Fibroblast of skin of left quadriceps (primary cell): ENCODE data around the gene ADGRL2.
A peak's percentile ranks its signal among the peaks of the same experiment; 100 is the strongest.

ENCODE experiments used
- DNase-seq, 2 experiments: peaks; one replicate each; pipeline ENCODE4 v3.0.0-alpha.2; 2013; ENCODE audit warnings: low read depth in 2 of 2

Gene ADGRL2

DNA sequence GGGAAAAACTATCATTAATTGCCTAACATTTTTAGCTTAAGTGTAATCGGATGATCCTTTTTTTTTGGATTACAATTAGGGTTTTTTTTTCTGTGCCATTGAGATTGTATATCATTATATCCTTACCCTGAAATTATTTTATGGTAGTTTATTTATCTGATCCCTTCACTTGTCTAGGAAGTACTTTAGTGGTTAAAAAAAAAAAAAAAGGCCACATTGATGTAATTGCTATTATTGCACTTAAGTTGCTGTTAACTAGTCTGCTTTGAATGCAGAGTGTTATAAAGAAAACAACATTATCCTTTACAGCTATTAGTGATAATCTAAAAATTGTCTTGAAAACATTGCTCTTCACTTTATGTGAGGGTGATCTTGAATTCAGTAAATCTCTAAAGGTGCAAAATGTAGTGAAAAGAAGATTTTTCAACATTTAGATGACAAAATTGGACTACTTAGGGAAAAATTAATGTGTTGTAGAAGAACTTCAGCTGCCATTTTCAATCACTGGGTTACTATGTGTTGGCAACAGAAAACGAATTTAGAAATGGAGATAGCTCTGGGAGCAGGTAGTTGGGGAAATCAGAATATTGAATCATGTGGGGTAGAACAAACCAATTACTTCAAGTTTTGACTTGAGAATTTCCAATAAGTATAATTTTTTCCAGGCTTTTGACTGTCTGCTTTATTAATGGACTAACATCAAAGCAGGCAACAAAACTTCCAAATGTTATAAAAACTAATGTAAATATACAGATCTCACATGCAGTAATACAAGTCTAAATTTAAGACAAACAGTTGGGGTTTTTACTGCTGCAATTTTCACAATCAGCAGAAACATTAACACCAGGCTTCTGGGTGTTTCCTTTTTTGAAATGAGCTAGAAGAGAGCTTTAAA lies 5.0 kb downstream of the ADGRL2 start:
- DNase-seq: no peak

DNA sequence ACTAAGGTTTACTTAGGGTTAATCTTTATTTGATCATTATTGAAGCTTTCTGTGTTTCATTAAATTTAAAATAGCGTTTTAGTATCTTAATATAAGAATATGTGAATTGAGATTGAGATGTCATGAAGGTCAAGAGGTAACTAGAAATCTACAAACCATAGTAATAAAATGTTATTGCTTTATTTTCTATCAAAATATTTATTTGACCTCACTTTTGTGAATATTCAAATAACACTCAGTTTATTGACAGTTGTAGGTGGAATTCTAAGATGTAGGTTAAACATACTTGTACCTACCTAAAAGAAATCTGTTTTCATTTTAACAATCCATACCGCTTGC lies 5.7 kb downstream of the ADGRL2 start:
- no peak for DNase-seq

DNA sequence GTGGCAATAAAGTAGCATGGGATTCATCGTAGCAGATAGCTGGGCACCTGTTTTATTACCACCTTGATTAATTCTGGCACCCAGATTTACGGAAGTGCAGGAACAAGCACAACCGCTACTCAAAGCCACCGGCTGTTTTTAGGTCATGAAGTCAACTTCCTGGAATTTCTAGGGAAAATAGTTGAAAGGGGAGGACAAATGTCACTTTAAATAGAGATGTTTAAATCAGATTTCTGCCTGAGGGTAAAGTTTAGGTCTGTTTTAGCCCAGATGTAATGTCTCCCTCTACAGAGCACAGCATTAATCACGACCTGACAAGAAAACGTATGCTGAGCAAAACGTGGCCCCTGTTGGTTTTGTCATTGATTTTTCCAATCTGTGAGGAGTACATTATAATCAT lies 8.0 kb downstream of the ADGRL2 start:
- no peak for DNase-seq

DNA sequence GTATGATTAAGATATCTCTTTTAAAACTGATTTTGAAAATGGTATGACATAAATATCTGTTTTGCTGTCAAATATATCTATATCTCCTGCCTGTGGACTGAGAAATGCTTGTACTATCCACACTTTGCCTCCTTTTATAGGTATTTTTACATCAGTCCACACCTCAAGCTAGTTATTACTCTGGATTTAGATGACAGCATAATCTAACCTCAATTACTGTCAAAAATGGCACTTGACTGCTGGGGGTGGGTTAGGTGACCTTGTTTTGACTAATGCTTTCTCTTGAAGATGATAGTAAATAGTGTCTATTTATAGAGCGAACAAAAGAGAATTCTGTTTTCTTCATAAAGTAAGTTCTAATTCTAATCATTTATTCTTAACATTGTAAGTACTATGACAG lies 9.1 kb downstream of the ADGRL2 start:
- DNase-seq: no peak

DNA sequence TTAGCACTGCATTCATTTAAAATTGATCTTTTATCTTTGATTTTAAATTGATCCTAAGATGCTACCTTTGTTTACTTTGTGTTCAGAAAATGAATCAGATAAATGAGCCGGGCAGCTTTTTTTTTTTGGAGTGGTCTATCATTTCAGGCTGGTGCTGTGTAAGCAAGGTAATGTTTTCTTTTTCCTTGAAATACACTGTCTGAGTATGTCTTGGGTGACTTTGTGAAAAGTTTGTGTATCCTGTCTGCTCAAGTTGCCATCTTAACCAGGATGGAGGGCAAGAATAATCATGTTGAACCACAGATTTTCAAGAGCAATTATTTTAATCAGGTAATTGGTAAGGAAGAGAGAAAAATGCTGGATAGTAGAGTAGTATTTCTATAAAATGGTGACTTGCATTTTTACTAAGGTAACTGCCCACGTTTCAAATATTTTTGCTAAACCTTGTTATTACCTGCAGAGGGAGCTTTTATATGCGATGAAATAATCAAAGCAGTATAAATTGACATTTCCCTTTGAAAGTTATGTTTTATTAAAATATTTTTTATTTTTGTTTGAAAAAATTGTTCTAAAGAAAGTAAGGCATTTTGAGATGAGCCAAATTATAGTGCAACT lies 11.1 kb downstream of the ADGRL2 start:
- DNase-seq: no peak

DNA sequence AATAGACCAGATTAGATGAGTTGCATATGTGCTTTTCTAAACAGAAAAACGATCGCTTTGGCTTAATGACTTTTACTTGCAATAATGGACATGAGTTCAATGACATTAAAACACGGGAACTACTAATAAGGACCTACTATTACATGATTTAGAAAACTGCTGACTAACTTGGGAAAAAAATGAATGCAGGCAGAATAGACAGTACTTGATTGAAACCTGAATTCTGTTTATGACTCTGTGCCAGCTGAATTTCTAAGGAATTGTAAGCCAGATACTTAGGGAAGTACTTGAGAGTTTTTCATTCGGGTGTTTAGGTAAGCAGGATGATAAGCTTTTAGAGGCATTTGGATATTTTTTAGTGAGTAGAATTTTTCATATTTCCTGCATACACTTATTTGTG lies 12.0 kb downstream of the ADGRL2 start:
- DNase-seq: no peak

DNA sequence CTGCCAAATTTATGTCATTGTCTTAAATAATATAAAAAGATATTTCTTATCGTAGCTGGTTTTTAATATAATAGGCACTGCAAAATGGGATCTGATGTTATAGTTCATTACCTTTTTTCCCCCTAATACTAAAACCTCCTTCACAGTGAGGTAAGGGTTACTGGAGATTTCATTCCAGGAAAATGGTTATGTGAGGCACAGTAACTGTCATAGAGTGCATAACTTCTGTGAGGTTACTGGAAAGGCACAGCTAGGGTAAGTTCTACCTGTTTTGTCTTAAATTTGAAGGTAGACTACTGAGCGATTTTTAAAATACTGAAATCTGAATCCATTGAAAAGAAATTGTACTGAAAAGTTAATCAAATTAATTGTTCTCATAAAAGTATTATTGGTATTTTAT lies 13.0 kb downstream of the ADGRL2 start:
- no peak for DNase-seq

DNA sequence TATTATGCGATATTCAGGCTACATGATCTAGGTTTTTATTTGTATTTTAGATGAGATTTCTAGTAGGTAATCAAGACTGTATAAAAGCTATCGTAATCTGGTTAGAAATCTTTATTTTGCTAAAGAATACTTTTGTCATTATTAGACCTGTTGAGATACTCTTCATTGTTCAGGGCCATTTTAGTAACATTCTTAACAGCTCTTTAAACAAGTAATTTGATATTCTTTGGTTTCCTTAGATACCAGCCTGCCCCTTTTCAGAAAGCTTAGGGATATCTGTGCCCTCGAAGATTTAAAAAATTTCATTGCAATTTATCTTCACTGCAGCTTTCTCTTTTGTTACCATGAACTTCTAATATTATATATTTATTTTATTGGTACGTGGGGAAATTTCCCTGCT lies 18.9 kb downstream of the ADGRL2 start:
- no peak for DNase-seq

DNA sequence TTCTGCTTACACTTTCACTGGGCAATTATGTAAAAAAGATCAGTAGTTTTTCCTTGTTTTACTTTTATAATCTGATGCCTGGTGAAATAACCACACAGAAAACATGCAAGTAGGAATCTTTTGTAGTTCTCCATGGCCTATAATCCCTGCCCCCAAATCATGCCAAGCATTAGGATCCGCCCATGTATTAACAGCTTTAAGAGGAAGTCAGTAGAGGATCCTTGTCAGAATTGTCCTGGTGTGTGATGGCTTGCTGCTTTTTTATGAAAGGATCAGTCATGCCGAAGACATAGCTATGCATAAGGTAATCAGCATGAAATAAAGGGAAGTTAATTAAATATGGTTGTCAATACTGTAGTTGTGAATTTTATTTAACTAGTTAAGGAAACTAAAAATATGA lies 20.0 kb downstream of the ADGRL2 start:
- no peak for DNase-seq

DNA sequence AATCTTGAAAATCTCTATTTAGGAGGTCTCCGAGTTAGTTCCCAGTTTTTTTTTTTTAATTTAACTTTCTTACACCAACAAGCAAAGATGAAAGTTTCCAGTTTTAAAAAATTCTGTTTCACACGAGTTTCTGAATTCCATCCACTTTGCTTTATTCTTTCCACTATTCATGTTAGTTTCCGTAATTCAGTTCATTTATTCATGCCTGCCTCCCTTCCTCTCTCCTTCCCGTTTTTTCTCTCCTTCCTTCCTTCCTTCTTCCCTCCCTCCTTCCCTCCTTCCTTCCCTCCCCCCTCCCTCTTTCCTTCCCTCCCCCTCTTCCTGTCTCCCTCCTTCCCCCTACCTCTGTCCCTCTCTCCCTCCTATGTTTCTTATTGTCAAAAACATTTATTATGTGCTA lies 22.3 kb downstream of the ADGRL2 start:
- DNase-seq: no peak

DNA sequence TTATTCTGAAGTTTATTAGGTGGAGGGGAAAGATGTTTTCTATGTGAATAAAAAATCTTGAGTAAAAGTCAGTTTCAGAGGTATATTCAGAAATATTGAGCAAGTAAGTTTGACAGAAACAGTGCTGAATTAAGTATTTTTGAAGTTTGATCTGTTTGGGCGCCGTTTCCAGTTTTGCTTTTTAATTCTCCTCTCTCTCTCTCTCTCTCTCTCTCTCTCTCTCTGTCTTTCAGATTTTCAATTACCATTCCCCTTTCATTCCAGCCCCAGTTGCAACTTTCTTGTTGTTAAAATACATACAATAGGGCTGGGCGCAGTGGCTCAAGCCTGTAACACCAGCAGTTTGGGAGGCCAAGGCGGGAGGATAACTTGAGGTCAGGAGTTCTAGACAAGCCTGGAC lies 24.0 kb downstream of the ADGRL2 start:
- DNase-seq: no peak

DNA sequence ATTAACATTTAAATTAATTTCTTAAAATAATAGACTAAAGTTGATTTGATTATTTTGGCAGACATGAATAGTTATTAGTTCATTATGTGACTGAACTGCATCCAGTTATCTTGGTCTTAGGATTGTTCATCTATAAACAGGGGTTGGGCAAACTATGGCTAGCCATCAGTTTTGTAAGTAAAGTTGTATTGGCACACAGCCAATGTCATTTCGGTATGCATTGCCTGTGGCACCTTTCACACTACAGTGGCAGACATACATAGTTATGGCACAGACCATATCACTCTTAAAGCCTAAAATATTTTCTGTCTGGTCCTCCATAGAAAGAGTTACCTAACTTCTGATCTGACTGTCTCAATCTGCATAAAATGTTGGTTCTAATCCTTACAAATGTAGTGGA lies 27.2 kb downstream of the ADGRL2 start:
- no peak for DNase-seq

DNA sequence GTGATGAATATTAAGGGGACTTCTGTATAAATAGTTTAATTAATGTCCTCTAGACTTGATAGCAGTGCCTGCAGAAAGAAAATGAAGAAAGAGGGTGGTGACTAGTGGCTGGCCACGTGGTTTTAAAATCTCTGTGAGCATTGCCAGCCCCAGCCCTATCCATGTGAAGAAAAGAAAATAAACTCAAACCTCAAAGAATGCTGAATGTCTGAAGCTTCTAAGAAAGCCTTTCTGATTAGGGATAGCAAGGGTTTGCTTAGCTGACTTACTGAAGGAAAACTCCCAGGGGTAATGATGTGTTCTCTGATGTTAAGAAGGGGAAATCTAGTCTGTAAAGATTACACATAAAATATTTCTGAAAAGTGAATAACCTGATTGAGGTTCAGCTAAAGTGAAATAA lies 31.8 kb downstream of the ADGRL2 start:
- peak; percentile 68 to 72 for DNase-seq

DNA sequence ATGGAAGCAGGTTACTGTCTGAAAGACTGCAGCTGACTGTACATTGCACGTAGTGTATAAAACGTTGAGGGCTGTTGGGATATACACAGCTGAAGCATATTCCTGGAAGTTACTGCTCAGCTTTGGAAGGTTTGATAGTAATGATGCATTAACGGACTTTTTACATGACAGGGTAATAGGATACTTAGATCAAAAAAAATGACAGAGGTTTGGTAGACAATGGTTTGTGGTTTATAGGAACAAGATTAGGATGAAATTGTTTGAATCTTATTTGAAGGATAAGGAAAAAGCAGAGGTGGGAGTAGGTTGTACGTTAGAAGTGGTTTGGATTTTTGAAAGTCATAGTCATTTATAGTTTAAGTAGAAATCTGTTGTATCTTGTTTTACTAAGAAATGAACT lies 33.0 kb downstream of the ADGRL2 start:
- no peak for DNase-seq

DNA sequence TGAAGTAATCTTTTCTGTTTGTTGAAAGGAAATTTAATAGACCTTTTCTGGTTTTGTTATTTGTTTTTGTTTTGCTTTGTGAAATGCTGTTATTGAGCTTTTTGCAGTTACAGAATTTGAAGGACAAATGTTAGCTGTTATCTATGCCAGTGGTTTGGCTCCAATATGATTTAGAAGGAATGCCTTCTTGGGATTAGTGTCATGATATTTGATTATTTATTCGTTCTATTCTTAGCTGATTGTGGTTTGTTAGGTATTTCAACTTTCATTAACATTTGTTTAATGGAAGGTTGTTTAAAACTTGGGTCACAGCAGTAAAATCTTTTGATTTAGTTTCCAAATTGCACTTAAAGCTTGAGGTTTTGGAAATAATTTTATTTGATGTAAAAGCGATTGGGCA lies 33.5 kb downstream of the ADGRL2 start:
- peak in 1 of 2 experiments; percentile 9 for DNase-seq

DNA sequence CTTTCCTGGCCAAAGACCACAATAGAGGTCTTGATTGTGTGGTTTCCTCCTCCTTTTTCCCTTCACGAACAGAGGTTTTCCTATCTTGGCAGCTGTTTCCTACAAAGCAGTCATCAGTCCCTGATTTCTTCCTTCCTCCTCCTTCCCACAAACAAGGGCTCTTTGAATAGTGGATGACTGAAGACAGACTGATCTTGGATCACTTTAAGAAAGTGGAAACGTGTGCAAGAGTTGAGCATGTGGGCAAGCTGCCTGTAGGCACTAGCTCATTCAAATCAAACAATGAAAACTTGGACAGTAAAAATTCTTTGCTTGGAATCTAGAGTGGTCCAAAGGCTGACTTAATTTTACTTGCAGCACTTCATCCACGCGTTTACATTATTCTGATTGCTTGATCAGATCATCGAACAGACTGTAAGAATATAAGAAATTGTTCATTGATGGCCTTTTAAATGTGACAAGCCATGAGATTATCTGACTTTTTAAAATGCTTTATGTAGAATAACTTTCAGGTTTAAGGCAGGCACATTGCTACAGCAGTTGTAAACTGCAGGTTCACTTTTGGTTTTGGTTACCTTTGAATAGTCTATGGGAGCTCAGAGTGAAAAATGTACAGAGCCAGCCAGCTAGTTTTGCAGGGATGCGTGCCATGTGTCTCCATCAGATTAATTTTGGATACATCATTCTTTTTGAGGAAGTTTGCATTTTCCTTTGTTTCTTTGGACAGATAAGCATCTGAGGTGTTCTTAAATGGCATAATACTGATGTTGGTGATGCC lies 34.4 kb downstream of the ADGRL2 start:
- DNase-seq: peak in 1 of 2 experiments; percentile 6

DNA sequence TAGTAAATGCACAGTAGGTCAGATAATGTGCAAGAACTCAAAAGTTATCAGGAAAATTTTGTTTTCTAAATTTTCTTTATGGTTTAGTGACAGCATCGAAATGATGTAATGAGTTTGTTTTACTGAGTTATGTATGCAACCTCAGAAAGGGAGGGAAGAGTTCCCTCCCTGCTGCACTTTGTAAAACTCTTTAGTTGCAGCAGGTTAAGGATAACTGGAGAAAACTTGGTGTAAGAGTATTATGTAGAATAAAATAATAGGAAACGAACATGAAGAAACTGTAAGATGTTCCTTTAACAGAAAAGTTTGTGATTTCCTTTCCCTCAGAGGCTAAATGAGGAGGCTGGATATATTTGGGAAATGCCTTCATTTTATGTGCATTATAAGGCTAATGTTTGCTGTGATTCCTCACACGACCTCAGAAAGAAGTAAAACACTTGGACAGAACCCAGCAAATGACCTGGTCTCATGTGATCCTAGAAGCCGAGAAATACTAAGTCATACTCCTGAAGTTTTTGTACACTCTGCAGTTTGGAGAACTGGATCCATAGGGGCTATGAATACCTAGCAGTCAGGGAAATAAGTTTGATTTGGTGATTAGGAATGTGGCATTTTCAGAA lies 35.4 kb downstream of the ADGRL2 start:
- DNase-seq: no peak

DNA sequence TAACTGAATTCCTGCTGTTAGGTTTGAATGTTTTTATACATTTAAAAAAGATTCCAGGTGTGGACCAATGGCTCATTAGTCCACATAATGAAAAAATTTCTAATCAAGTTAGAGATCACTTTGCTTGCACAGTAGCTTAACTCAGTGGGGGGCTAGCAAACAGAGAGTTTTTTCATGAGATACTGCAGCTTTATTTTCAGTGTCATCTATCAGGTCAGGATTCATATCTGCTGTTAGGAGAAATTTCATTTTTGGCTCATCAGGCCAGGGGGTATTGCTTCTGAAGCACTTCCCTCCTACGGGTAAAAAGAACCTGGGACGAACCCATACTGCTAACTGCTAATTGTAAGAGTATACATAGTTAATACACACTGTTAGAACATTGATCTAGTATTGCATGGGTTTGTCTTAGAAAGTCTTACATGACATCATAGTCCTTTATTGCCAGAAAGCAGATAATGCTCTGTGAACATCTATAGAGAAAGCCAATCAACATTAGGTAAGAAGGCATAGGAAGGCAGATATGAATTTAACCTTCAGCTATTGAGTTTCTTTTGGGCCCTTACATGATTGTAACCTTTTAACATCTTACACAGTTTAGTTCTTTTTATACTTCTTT lies 38.0 kb downstream of the ADGRL2 start:
- no peak for DNase-seq

DNA sequence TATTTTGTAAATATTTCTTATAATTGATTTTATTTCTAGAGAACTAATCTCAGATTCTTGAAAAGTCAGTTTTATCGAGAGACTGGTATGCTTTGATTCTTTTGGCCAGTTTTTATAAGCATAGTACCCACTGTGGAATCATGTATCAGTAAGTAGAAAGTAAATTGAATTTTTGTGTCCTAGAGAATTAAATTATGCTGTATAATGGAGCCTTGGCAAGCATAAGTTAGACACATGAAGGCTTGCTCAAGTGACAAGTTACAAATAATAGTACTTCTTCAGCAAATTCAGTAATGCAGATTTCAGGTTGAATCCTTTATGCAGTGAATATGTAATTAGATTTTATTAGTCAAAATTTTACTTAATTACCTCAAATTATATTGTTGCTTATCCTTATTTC lies 40.1 kb downstream of the ADGRL2 start:
- DNase-seq: no peak

DNA sequence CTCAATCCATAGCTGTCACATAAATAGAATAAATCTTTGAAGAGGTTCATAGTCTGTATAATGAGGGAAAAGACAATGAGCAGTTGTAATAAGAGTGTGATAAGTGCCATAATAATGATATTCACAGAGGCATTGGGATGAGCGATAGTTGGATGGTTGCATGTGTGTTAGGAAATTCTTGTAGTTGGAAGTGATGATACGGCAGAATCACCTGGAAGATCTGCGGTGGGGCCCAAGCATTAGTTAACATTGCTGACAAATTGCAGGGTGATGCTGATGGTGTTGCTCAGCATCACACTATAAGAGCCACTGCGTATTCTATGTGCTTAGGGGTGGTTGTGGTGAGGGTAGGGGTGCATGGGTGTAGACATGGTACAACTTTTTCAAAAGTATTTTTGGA lies 41.1 kb downstream of the ADGRL2 start:
- DNase-seq: no peak

DNA sequence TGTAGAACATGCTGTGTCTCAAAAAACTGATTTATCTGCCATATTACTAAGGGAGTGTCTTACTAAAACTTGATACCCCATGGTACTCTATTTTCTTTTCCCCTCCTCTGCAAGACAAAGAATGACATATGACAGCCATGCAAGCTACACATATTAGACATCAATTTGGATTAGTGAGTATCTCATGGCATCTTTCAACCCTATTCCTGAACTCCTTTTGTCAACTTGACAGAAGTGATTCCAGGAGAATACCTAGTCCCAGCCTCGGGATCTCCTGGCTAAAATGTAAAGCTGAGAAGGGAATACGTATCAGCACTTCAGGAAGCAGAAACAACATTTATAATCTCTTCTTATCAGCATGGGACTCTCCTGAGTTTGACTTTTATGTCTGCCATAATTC lies 43.7 kb downstream of the ADGRL2 start:
- no peak for DNase-seq

DNA sequence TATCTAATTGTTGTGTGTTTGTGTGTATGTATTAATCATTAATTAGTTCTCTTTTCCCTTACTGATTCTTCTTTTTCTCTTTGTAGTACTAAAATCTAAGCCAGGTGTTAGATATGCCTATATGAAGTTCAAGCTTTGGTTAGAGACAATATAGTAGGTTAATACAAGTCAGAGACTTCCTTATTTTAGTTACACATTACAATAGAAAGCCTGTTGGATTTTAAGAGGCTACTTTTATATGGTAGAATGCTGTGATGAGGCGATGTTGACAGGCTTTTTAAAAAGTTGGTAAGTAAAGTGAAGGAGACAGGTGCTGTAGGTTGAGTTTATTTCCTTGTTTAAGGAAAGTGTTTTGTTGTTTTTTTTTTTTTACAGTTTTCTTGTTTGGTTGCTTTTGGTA lies 45.9 kb downstream of the ADGRL2 start:
- DNase-seq: no peak
